ENCODE results near the gene NRP1. TPM values are rescaled to one million over a fixed set of nuclear protein-coding genes. Genes with fewer than 3 reads are reported as not detected.

The NRP1 gene
- total and polyA plus RNA-seq, 9 donors, result 39.6 to 134 (median 67.2) TPM

DNA sequence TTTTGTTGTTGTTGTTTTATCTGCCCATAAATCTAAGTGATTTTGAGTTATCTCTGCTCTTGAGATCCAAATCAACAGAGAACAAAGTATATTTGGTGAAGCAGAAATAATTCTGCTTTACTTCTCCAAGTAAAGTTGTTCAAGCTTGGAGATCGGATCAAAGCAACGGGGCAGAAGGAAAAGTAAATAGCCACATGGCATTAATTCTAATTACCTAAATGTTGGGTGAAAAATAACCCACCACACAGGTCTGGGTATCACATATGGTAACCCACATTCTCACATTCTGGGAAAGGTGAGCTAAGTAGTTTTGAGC, 3.1 kb downstream of the NRP1 start:
- Histone ChIP-seq H3K27ac (peak overlapping the region in 1 of 2 donors; percentile 40), H3K4me3 (peak overlapping the region; percentile 69), H3K27me3 (no peaks in the 10 kb centered on the region), H3K36me3 (no peaks in the 10 kb centered on the region), H3K9me3 (no peaks in the 10 kb centered on the region), H3K4me1 (ENCODE audit: insufficient read depth) (no peaks in the 10 kb centered on the region)
- TF ChIP-seq POLR2A (IDR thresholded peaks at IDR 0.05) (no peak), EP300 (IDR thresholded peaks at IDR 0.05) (no peak)
- TF ChIP-seq, protein P1, sequence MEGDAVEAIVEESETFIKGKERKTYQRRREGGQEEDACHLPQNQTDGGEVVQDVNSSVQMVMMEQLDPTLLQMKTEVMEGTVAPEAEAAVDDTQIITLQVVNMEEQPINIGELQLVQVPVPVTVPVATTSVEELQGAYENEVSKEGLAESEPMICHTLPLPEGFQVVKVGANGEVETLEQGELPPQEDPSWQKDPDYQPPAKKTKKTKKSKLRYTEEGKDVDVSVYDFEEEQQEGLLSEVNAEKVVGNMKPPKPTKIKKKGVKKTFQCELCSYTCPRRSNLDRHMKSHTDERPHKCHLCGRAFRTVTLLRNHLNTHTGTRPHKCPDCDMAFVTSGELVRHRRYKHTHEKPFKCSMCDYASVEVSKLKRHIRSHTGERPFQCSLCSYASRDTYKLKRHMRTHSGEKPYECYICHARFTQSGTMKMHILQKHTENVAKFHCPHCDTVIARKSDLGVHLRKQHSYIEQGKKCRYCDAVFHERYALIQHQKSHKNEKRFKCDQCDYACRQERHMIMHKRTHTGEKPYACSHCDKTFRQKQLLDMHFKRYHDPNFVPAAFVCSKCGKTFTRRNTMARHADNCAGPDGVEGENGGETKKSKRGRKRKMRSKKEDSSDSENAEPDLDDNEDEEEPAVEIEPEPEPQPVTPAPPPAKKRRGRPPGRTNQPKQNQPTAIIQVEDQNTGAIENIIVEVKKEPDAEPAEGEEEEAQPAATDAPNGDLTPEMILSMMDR (IDR thresholded peaks at IDR 0.05), result no peak
- DNase-seq, result no peak
- WGBS, 3 donors, result 8 to 25% (median 11%) methylated on average over 2 of the region's 2 CpGs
- intact Hi-C loops (cut with DNase I), result loop anchor here in 3 of 4 donors (5.0 to 10.0 kb wide), 4 partner anchors 139 to 1306 kb away; no protein-coding TSS in a partner anchor

DNA sequence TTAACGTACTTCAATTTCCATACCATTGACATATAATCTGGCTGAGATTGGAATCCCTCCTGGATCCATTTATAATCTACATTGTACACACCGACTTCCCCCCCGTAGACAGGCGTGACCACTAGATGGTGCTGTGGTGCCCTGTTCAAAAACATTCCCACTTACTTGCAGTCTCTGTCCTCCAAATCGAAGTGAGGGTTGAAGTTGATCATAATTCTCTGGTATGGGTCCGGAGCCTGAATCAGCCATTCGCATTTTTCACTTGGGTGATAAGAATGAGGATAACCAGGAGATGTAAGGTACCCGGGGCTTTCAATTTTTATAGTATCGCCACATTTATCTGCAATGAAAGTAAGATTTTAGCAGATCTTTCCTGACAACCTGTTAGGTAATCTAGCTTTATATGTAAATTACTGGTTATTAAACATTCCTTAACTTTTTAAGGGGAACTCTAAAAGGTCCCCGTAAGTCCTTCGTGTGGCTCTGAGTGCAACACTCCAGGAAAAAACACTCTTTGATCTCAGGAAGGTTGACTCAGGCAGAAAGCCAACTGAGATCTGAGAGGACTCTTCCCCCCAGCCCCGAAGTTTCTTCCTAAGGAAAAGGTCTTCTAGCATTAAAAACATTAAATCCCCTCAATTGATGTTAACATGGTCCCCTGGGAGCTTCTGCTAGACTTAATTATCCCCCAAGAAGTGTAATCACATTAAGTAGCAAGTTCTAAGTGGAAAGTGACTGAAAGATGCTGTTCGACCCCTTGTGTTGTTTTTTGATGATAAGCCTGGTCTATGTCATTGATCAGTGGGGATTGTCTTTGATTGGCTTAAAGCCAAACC, 3.7 kb downstream of the NRP1 start:
- H3K27ac ChIP-seq, result peak overlapping the region in 1 of 2 donors; percentile 40

DNA sequence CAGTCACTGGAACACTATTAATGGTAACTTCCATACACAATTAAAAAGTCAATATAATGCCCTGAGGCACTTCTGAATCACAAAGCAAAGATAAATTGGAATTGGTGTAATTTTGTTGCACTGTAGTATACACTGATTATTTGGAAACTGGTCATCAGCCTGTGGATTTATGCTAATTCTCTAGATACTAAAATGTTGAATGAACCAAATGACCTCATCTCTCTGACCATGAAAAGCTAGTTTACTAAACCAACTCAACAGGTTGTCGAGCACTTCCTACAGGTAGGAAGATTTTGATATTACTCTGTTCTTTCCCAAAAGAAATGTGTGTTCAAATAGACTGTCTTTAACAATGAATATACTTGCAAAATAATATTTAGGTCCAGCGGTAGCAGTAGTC, 5.3 kb downstream of the NRP1 start:
- H3K36me3 ChIP-seq, result no peaks in the 10 kb centered on the region
- intact Hi-C loops (cut with DNase I), result loop anchor here in 1 of 4 donors (5.0 kb wide), 1 partner anchor 137 kb away; no protein-coding TSS in a partner anchor
- H3K27ac ChIP-seq, result no peak overlapping the region
- H3K4me1 ChIP-seq (ENCODE audit: insufficient read depth), result no peaks in the 10 kb centered on the region
- TF ChIP-seq, protein P1 (IDR thresholded peaks at IDR 0.05), result no peak
- TF ChIP-seq POLR2A (IDR thresholded peaks at IDR 0.05) (no peak), EP300 (IDR thresholded peaks at IDR 0.05) (no peak)
- DNase-seq, result no peak
- H3K9me3 ChIP-seq, result no peaks in the 10 kb centered on the region
- H3K4me3 ChIP-seq, result no peak overlapping the region
- 89 to 94% (median 90%) methylated on average over 2 of the region's 2 CpGs for WGBS, 3 donors
- no peaks in the 10 kb centered on the region for H3K27me3 ChIP-seq

More for the DNA sequence above, 3.7 kb downstream of the NRP1 start:
- intact Hi-C loops (cut with DNase I), result loop anchor here in 3 of 4 donors (5.0 to 10.0 kb wide), 4 partner anchors 138 to 1307 kb away; no protein-coding TSS in a partner anchor
- Histone ChIP-seq H3K4me3 (peak overlapping the region; percentile 69), H3K4me1 (ENCODE audit: insufficient read depth) (no peaks in the 10 kb centered on the region), H3K27me3 (no peaks in the 10 kb centered on the region), H3K9me3 (no peaks in the 10 kb centered on the region), H3K36me3 (no peaks in the 10 kb centered on the region)
- DNase-seq, result peak; percentile 85 to 94 (median 88)
- 2 to 7% (median 3%) methylated on average over 13 of the region's 13 CpGs for WGBS, 3 donors
- TF ChIP-seq EP300 (IDR thresholded peaks at IDR 0.05) (no peak), POLR2A (IDR thresholded peaks at IDR 0.05) (no peak)
- TF ChIP-seq, protein P1 (IDR thresholded peaks at IDR 0.05), result peak; percentile 78 to 85 (median 80)

DNA sequence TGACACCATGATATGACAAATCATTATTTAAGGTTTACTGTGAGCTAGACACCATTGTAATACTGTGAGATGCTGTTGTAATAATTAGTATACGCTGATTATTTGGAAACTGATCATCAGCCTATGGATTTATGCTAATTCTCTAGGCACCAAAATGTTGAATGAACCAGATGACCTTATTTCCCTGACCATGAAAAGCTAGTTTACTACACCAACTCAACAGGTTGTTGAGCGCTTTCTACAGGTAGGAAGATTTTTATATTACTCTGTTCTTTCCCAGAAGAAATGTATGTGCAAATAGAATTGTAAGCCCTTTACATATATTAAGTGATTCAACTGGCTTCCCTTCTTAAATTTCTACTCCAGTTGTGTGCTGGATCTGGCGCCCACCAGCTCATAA, 6.2 kb downstream of the NRP1 start:
- H3K4me1 ChIP-seq (ENCODE audit: insufficient read depth), result peaks cover 2% of the 10 kb centered on the region
- no peaks in the 10 kb centered on the region for H3K9me3 ChIP-seq
- no peaks in the 10 kb centered on the region for H3K36me3 ChIP-seq
- intact Hi-C loops (cut with DNase I), result loop anchor here in 1 of 4 donors (5.0 kb wide), 1 partner anchor 136 kb away; no protein-coding TSS in a partner anchor
- no peak overlapping the region for H3K4me3 ChIP-seq
- H3K27me3 ChIP-seq, result no peaks in the 10 kb centered on the region
- H3K27ac ChIP-seq, result no peak overlapping the region
- DNase-seq, result no peak
- TF ChIP-seq, protein P1 (IDR thresholded peaks at IDR 0.05), result no peak
- TF ChIP-seq POLR2A (IDR thresholded peaks at IDR 0.05) (no peak), EP300 (IDR thresholded peaks at IDR 0.05) (no peak)
- 95 to 99% (median 98%) methylated on average over 3 of the region's 3 CpGs for WGBS, 3 donors
